GM19438 (cell line): ENCODE measurements around the gene FSCN2.

ENCODE experiments used
- ATAC-seq: cut with Tn5 transposase; IDR thresholded peaks from one replicate; pipeline ENCODE4 v1.9.1; 2021; ENCODE audit warnings: low read depth; ENCODE audit not compliant: unreplicated experiment

The FSCN2 gene

DNA sequence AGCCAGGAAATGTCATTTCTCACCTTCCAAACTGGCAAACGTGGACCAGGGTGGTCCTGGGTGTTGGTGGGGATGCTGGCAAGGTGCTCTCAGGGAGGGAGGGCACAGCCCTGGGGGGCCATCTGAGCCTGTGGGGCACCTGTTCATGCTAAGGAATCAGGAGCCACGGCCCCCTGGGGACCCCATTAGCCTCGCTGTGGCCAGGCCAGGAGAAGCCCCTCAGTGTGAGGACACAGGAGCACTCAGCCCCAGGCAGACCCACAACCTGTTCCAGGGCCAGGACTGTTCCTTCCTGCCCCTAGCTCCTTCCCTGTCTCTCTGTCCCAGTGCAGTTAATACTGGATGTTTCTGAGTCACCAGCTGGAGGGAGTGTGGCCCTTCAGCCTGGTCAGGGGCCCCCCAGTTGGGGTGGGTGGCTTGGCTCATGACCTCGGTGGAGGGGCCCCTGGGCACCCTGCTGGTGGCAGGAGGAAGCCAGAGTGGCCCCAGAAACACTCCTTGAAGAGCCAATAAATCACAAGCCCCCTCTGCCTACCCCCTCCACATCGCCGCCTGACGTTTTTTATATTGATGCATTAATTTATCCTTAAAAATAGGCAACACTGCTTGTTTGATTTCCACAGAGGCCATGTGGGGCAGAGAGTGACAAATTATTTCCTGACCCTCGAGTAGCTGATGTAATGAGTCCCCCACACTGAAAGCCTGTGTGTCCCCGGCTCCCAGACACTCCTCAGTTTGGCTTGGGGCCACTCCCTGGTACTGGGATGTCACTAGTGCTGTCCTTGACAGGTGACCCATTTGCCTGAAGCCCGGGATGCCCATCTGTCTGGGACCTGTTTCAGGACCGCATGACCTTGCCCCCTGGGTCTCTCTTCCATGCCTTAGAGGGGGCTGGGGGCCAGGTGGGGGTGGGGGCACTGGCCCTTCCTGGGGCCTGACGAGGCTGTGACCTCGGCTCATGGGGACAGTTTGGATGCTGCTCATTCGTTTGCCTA, 37.9 kb upstream of the FSCN2 start:
- ATAC-seq, result no peak

- ATAC-seq, result no peak
Measured at GRCh38 chr17:81491181-81491581, 37.0 kb upstream of the FSCN2 start.

DNA sequence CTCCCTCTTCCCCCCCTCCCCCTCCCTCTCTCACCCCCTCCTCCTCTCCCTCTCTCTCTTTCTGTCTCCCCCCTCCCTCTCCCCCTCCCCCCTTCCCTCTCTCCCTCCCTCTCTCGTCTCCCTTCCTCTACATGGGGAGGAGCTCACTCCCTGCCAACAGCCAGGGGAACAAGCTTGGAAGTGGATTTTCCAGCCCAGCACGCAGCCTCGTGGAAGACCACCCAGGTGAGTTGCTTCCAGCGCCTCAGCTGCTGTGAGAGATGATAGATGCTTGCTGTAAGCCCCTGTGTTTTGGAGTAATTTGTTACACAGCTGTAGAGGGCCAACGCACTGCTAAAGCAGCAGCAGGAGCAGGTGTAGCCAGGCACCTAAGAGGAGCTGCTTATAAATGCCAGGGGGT, 36.4 kb upstream of the FSCN2 start:
- no peak for ATAC-seq

DNA sequence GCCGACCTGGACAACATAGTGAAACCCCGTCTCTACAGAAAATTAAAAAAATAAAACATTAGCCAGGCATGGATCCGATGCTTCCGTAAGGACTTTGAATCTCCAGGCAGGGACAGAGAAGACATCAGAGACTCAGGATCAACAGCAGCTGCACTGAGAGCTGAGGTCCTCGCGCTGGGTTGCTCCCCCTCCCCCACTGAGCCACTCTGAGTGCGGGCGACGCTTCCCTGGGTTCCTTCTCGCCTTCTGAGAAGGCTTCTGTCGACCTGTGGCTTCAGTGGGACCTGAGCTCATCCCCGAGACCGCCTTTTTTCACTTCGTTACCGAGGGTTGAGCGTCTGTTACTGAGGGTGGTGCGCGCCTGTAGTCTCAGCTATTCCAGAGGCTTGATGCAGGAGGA, 36.0 kb upstream of the FSCN2 start:
- no peak for ATAC-seq

DNA sequence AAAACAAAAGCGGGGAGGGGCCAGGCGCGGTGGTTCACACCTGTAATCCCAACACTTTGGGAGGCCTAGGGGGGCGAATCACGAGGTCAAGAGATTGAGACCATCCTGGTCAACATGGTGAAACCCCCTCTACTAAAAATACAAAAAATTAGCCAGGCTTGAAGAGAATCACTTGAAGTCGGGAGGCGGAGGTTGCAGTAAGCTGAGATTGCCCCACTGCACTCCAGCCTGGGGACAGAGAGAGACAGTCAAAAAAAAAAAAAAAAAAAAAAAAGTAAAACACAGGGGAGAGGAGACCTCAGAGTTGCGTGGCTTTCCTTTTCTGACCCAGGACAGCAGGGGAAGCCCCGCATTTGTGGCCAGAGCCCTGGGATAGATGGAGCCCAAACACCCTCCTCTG, 35.5 kb upstream of the FSCN2 start:
- ATAC-seq, result no peak

DNA sequence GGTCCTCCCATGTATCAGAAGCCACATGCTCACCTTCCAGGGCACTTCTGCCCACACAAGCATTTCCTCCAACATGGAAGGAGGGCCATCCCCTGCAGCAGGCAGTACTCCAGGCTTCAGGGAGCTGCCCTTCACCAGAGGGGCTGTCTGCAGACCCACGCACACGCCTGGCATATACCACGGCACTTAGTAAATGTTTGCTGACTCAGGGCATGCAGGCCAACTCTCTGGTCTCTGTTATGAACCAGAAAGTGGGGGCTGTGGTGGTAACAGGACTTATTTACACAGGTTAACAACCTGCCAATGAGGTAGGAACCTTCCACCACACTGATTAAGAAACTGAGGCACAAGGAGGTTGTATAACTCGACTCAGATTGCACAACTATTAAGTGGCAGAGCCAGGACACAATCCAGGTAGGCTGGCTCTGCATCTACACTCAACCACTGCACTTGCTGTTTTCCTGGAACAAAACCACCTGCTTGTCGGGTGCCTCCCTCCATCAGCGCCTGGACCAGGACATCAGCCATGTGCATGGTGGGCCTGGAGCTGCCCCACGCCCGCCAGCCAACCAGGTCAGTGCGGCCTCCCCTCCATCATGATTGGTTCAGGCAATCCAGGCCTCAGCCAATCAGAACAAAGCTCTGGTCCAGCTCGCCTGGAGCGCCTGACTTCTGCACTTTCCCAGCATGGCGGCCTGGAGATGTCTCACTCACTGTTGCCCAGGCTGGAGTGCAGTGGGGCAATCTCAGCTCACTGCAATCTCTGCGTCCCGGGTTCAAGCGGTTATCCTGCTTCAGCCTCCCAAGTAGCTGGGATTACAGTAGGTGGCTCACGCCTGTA, 34.8 kb upstream of the FSCN2 start:
- no peak for ATAC-seq

DNA sequence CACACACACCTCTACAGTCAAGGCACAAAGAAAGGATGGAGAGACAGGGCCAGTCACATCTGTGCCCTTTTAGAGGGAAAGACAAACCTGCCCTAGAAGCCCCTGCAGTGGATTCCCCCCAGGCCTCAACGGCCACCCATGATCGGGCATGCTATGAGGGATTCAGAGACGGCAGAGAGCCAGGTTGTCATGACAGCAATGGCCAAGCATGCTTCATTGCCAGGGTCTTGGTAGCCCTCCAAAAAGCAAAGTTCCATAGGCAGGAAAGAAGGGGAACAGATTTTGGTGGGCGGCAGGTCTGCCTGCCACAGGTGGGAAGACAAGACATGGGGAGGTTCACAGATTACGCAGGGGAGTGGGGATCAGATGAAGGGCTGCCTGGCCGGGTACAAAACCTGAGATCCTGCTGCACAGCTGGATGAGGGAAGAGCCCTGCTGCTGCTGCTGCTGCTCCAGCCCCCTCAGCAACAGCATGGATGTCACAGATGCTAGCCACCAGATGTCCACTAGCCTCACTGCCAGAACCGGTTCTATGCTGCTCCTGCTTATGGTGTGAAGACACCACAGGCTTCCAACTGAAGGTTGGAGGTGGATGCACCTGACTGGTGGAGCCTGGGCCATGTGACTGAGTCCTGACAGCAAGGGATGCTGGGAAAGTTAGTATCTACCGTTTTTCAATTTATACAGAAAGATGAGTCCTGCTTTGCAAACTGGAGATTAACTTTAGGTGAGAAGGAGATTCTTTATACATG, 33.4 kb upstream of the FSCN2 start:
- ATAC-seq, result no peak

DNA sequence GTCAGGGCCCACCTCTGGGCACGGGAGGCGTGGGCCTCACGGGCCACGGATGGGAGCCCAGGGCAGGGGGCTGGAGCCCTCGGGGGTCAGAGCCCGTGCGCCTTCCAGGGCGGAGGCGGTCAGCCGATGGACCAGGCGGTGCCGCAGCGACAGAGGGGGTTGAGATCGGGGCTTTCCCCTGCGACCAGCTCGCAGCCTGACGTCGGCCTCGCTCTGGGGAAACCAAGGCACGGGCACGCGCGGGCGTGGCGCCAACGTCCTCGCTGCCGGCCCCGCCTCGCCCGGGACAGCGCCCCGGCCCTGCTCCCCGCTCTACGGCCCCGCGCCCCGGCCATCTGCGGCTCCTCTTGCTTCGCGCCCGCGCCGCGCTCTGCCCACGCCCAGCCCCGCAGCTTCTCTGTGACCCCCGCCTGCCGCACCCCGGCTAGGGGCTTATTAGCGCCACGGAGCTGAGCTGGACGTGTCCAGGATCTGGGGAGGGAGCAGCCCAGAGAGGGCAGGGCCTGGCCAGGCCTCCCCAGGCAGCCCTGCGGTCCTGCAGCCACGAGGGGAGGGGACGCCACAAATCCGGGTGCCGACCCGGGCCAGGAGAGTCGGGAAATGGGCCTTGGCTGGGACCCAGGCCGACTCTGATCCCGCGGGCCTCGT, 29.1 kb upstream of the FSCN2 start:
- no peak for ATAC-seq

- no peak for ATAC-seq
Measured at GRCh38 chr17:81499601-81499970, 28.6 kb upstream of the FSCN2 start.

- no peak for ATAC-seq
Measured at GRCh38 chr17:81500047-81500446, 28.1 kb upstream of the FSCN2 start.

DNA sequence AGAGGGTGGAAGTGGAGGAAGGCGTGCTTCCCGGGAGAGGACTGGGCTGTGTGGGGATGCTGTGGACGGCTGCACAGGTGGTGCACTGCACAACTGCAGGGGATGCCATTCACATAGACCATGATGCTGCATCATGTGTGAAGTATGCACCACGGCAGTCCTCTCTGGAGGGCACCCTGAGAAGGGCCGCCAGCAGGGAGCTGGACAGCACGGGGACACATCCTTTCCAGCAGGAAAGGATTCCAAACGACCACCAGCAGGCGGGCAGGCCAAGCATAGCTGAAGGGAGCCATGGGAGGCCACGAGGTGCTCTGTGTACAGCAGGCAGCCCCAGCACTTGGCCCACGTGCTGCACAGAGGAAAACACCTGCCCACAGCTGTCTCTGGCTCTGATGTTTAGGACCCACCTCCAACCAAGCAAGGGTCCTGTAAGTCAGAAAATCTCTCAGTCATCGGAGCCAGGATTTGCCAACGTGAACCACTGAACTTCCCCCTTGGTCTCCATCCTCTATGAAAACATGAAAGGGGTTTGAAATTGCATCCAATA, 25.6 kb upstream of the FSCN2 start:
- ATAC-seq, result no peak

DNA sequence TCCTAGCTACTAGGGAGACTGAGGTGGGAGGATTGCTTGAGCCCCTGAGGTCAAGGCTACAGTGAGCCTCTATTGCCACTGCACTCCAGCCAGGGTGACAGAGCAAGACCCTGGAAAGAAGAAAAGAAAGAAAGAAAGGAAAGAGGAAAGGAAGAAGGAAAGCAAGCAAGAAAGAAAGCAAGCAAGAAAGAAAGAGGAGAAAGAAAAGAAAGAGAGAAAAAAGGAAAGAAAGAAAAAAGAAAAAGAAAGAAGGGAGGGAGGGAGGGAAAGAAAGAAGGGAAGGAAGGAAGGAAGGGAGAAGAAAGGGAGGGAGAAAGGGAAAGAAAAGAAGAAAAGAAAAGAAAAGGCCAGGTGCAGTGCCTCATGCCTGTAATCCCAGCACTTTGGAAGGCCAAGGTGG, 24.6 kb upstream of the FSCN2 start:
- ATAC-seq, result no peak

DNA sequence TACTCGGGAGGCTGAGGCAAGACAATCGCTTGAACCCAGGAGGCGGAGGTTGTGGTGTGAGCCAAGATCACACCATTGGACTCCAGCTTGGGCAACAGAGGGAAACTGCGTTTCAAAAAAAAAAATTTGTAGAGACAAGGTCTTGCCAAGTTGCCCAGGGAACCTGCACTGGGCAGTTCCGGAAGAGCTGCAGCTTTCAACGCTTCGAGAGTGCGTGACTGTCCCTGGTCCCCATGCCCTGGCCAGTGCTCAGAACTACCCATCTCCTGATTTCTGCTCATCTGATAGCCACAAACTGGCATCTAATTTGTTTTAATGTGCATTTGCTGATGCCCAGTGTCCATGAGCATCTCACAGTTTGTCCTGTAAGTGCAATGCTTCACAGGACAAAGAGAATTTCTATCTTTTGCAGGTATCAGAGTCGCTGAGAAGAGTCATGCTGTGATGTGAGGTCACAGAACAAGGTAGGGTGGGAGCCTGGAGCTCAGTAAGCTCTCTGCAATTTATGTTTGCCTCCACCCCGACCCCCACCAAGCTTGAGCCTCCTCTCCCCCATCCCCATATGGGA, 19.5 kb upstream of the FSCN2 start:
- no peak for ATAC-seq

DNA sequence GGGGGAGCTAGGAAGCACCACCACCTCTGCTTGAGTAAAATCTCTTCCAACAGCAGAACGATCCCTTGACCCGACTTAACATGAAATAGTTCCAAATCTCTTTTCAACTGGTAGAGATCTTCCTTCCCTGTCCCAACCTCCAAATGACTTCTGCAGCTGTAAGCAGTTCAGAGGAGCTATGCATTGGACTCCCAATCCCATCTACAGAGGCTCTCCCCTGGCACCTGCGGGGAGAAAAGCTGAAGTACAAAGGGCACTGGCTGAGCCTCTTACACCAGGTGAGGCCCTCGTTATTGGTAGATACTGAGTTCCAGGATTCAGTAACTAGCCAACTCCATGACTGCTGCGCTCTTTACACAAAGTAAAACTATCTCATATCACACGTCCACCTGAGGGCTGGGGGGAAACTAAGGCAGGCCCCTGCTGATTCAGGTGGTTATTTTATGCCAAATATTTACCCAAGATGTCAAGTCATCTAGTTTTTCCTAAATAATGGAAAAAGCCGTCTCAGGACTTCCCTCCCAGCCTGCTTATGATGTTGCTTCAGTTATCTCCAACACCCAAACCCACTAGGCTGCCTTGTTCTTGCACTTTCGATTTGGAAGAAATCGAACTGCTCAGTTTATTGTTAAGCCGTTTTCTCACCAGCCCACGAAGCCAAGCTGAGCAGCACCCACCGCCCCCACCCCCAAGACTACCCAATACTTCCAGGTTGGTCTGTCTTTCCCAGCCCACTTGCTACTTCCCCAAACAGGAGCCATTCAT, 18.8 kb upstream of the FSCN2 start:
- ATAC-seq, result no peak

- ATAC-seq, result no peak
Measured at GRCh38 chr17:81509972-81510784, 18.0 kb upstream of the FSCN2 start.

GRCh38 chr17:81510785-81511553, 17.2 kb upstream of the FSCN2 start:
- ATAC-seq, result no peak

- ATAC-seq, result no peak
Measured at GRCh38 chr17:81511554-81511803, 16.7 kb upstream of the FSCN2 start.
